ENCODE data around the gene CLDN9. TPM values are rescaled to one million over a fixed set of nuclear protein-coding genes. Genes with fewer than 3 reads are reported as not detected.

CLDN9 gene
- total RNA-seq, 1 donor from 2014 or later = 0.75 TPM

DNA sequence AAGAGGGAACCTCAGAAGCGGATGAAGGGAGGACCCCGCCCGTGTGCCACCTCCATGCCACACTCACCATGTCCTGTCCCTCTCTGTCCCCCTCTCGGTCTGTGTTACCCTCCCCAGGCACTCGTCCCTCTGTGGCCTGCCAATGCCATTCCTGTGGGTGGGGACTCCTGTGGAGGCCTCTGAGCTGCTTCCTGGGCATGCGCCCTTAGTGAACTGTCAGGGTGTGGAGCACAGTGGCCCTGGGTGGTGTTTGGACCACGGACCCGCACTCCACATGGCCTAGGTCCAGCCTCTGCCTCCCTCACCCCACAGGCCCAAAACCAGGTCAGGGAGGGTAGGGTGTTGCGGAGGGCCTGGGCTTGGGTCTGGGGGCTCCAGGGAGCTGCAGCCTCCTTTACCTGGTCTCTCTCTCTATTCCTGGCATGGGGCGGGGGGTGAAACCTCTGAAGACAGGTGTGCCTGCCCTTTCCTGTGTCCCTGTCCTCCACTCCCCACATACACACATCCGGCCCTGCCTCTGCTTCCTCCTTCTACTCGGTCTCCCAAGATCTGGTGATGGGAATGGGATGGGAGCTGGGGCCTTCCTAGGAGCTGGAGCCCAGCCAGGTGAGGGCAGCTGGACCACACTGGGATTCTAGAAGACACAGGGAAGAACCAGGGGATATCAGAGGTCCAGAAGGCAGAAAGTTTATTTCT is 21.0 kb upstream of the CLDN9 start:
- no peaks in the 10 kb centered on the region for H3K9me3 ChIP-seq
- DNase-seq (no peak), ATAC-seq (no peak)
- no peaks in the 10 kb centered on the region for H3K36me3 ChIP-seq
- H3K27me3 ChIP-seq = peaks cover 9% of the 10 kb centered on the region
- intact Hi-C loops (cut with DNase I) = no loop called here
- no peak overlapping the region for H3K27ac ChIP-seq
- no peak overlapping the region for H3K4me3 ChIP-seq
- TF ChIP-seq CTCF (IDR thresholded peaks at IDR 0.05) = no peak
- no peaks in the 10 kb centered on the region for H3K4me1 ChIP-seq

DNA sequence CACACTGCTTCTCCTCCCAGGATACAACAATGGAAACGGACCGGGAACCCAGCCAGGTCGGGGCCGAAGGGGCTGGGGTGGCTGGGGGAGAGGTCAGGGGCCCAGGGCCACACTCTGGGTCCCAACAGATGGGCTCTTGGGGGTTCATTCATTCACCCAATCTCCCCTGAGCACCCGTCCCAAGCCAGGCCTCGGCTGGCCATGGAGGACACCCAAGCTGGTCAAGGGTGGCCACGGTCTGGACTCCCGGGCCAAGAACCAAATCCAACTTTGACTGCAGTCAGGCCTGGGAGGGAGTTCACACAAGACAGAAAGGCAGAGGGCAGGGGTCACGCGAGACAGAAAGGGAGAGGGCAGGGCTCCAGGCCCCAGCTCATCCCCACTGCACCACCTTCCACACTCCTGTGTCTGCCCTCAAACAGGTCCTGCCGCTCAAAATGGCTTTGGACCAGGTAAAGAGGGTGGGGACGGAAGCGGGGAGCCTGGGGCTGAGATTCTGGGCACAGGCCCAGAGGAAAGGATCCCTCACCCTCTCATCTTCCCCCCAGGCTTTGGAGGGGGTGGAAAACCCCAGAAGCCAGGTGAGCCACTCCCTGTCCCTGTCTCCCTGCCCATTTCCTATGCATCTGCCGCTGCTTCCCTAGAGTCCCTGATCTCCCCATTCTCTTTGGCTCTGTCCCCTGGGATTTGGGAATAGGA is 20.2 kb upstream of the CLDN9 start:
- Histone ChIP-seq H3K9me3 (no peaks in the 10 kb centered on the region), H3K27me3 (peaks cover 9% of the 10 kb centered on the region), H3K4me1 (no peaks in the 10 kb centered on the region), H3K27ac (no peak overlapping the region), H3K36me3 (no peaks in the 10 kb centered on the region), H3K4me3 (no peak overlapping the region)
- ATAC-seq (no peak), DNase-seq (no peak)
- intact Hi-C loops (cut with DNase I) = no loop called here
- TF ChIP-seq CTCF (IDR thresholded peaks at IDR 0.05) = no peak

- intact Hi-C loops (cut with DNase I) = no loop called here
- H3K4me1 ChIP-seq = no peaks in the 10 kb centered on the region
- no peaks in the 10 kb centered on the region for H3K36me3 ChIP-seq
- DNase-seq (no peak), ATAC-seq (no peak)
- no peaks in the 10 kb centered on the region for H3K27me3 ChIP-seq
- H3K27ac ChIP-seq = no peak overlapping the region
- no peak for TF ChIP-seq CTCF (IDR thresholded peaks at IDR 0.05)
- no peaks in the 10 kb centered on the region for H3K9me3 ChIP-seq
- H3K4me3 ChIP-seq = no peak overlapping the region
Measured at GRCh38 chr16:2996298-2996697, 16.4 kb upstream of the CLDN9 start.

DNA sequence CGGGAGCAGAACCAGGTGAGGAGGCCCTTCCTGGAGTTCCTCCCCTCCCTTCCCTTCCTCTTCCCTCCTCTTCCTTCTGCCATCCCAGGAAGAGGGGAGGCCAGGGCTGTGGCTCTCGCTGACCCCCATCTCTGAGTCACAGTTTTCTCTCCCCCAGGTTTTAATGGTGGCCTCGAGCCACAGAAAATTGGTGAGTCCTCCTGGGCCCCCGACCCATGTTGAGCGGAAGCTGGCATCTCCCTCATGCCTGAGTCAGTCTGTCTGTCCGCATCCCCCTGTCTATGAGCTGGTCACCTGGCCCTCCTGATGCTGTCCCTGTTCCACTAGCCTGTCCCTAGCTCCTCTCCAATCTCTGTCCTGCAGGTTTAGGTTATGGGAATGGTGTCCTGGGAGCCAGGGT is 12.8 kb upstream of the CLDN9 start:
- TF ChIP-seq CTCF (IDR thresholded peaks at IDR 0.05) = no peak
- Histone ChIP-seq H3K4me3 (no peak overlapping the region), H3K27me3 (peaks cover 2% of the 10 kb centered on the region), H3K9me3 (no peaks in the 10 kb centered on the region), H3K4me1 (no peaks in the 10 kb centered on the region), H3K27ac (no peak overlapping the region), H3K36me3 (no peaks in the 10 kb centered on the region)
- intact Hi-C loops (cut with DNase I) = no loop called here
- ATAC-seq (no peak), DNase-seq (no peak)

DNA sequence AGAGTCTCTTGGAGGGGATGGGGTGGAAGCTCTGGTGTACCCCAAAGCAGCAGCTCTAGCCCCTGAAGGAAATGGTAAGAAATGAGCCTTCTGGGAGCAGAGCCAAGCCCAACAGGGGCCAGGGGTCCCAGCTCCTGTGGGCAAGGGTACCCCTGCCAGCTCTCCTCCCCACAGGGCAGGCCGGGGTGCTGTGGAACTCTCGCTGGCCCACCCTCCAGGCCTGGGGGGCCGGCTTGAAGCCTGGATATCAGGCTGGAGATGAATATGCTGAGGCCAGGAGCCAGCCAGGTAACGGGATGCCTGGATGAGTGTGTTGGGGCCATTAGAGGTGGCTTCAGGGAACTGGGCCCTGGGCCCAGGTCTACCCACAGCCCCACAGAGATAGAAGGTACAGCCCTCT is 12.2 kb upstream of the CLDN9 start:
- DNase-seq (no peak), ATAC-seq (no peak)
- peaks cover 6% of the 10 kb centered on the region for H3K27me3 ChIP-seq
- no peaks in the 10 kb centered on the region for H3K36me3 ChIP-seq
- no peaks in the 10 kb centered on the region for H3K4me1 ChIP-seq
- TF ChIP-seq CTCF (IDR thresholded peaks at IDR 0.05) = no peak
- H3K27ac ChIP-seq = no peak overlapping the region
- intact Hi-C loops (cut with DNase I) = no loop called here
- no peak overlapping the region for H3K4me3 ChIP-seq
- H3K9me3 ChIP-seq = no peaks in the 10 kb centered on the region

Data from upper lobe of right lung (tissue), 1 donor.